ENCODE data around the gene RSKR. TPM values are rescaled to one million over a fixed set of nuclear protein-coding genes. Genes with fewer than 3 reads are reported as not detected.
"Not testable (repeated sequence)": the region's sequence is repeated elsewhere in the genome, so short reads cannot be mapped to it uniquely, and the experiment has no call there.

RSKR gene, protein sequence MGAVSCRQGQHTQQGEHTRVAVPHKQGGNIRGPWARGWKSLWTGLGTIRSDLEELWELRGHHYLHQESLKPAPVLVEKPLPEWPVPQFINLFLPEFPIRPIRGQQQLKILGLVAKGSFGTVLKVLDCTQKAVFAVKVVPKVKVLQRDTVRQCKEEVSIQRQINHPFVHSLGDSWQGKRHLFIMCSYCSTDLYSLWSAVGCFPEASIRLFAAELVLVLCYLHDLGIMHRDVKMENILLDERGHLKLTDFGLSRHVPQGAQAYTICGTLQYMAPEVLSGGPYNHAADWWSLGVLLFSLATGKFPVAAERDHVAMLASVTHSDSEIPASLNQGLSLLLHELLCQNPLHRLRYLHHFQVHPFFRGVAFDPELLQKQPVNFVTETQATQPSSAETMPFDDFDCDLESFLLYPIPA
- 9.2 TPM for polyA plus RNA-seq (2013, experiment 1 of 2)
- 8.8 TPM for polyA plus RNA-seq (2013, experiment 2 of 2)

DNA sequence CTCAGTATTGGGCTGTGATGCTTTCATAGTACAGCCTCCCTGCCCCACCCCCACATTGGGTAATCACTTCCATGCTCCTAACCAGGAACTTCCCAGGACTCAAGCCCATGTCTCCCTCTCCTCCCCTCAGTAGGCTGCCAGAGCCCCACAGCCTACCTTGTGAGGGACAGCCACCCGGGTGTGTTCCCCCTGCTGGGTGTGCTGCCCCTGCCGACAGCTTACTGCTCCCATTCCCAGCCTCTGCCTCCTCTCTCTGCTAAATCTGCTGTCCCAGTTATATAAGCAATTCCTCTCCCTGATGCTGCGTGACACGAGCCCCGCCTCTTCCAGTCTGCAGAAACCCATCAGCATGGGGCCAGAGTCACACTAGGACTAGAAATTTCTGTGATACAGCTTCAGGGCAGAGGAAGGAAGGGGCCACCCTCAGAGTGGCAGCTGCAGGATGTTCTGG is at the start of gene RSKR:
Gene RSKR (minus strand): TSS at position 255 of the 451 bp plus-strand sequence. CDS start 24 bp downstream, at position 231.
- Histone ChIP-seq H3K36me3 (ENCODE audit: insufficient read depth, low read length) (peaks cover 96% of the 10 kb centered on the region), H3K27ac (ENCODE audit: low read depth, low read length) (no peak within 1 kb of the TSS), H3K4me1 (ENCODE audit: insufficient read depth, low read length) (no peaks in the 10 kb centered on the region), H3K27me3 (ENCODE audit: insufficient read depth, low read length) (no peaks in the 10 kb centered on the region), H3K9me3 (ENCODE audit: insufficient read depth, low read depth, low read length) (no peaks in the 10 kb centered on the region), H3K4me3 (ENCODE audit: low read length) (no peak within 1 kb of the TSS), H3K9ac (ENCODE audit: low read depth, low read length) (no peak within 1 kb of the TSS)
- WGBS, result 96% methylated on average over 5 of the region's 5 CpGs

DNA sequence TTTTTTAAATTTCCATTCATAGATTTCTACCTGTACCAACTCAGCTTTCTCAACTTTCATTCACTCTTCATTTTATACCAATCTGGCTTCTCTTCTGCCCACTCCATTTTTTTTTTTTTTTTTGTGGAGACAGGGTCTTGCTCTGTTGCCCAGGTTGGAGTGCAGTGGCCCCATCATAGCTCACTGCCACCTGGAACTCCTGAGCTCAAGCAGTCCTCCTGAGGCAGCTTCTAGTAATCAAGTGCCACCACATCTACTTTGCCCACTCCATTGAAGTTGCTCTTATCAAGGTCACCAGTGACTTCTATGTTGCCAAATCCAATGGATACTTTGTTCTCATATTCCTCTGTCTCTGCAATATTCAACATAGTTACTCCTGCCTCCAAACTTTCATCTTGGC is 49.7 kb upstream of the RSKR start:
- Histone ChIP-seq H3K27me3 (ENCODE audit: insufficient read depth, low read length) (no peaks in the 10 kb centered on the region), H3K9ac (ENCODE audit: low read depth, low read length) (no peak overlapping the region), H3K4me1 (ENCODE audit: insufficient read depth, low read length) (peaks cover 11% of the 10 kb centered on the region; the same call in 1 of the 2 replicates), H3K36me3 (ENCODE audit: insufficient read depth, low read length) (peaks cover 46% of the 10 kb centered on the region), H3K9me3 (ENCODE audit: insufficient read depth, low read depth, low read length) (peaks cover 9% of the 10 kb centered on the region), H3K27ac (ENCODE audit: low read depth, low read length) (no peak overlapping the region), H3K4me3 (ENCODE audit: low read length) (0 out of 2 replicates have a peak overlapping the region, but pooled peaks have one; percentile 92)

DNA sequence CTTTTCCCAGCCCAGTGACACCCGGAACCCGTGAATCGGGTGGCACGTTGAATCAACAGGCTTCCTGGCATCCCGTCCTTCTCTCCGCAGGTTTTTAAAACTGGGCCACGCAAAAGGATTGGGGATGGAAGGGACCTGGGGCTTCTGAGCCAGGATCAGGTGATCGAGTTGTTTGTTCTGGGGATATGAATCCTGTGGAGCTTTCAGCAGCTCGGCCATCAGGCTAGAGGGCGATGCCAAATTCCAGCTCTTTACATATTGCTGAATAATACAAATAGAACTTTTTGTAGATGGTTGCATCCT is 48.5 kb upstream of the RSKR start:
- 0% methylated on average over 8 of the region's 10 CpGs for WGBS
- H3K4me1 ChIP-seq (ENCODE audit: insufficient read depth, low read length), result peaks cover 11% of the 10 kb centered on the region; the same call in 1 of the 2 replicates
- peaks cover 43% of the 10 kb centered on the region for H3K36me3 ChIP-seq (ENCODE audit: insufficient read depth, low read length)
- no peaks in the 10 kb centered on the region for H3K27me3 ChIP-seq (ENCODE audit: insufficient read depth, low read length)
- H3K9ac ChIP-seq (ENCODE audit: low read depth, low read length), result peak overlapping the region; percentile 87
- H3K9me3 ChIP-seq (ENCODE audit: insufficient read depth, low read depth, low read length), result peaks cover 13% of the 10 kb centered on the region
- peak overlapping the region; percentile 92 for H3K4me3 ChIP-seq (ENCODE audit: low read length)
- peak overlapping the region; percentile 89 for H3K27ac ChIP-seq (ENCODE audit: low read depth, low read length)

DNA sequence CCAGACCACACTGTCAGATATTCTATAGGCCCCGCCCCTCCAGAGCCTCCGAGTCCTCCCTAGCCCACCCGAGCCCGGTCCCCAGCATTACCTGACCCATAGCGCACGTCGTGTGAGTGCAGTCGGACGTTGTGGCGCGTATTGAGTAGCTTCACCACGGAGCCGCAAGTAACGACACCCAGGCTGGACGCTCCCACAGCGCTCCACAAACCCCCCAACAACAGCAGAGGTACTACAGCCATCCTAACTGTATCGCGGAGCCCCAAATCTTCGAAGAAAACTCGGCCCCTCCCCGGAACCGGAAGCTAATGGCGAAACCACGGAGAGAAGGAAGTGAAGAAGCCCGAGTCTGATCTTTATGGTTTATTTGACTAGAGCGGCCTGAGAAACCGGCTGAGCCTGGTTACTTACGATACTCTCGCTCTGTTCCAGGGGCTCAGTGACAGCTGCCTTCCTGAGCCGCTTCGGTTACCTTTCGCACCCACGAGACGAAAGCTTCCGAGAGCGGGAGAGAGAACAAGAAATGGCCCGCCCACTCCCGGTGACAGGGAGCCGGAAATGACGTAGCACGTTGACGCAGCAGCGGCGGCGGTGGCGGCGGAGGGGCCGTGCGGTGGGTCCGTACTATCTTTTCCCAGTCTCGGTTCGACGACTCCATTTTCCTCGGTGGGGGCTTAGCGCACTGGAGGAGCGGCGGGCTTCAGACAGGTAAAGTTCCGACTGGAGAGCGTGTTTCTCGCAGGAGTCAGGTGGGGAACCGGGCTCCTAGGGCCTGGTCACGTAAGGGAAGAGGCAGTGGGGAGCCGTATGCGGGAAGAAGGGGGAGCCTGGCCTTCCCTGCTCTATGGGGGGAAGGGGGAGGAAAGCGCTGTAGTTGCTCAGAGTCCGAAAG is 47.9 kb upstream of the RSKR start, which contains the start of the genes SDF2 and SUPT6H:
Gene SDF2 (minus strand): TSS at position 272 of the 892 bp plus-strand sequence. CDS start 30 bp downstream, at position 242.
Gene SUPT6H (plus strand): TSS at position 571 of the 892 bp plus-strand sequence. CDS start 11,197 bp downstream, outside the sequence.
- Histone ChIP-seq H3K9me3 (ENCODE audit: insufficient read depth, low read depth, low read length) (peaks cover 13% of the 10 kb centered on the region), H3K36me3 (ENCODE audit: insufficient read depth, low read length) (peaks cover 47% of the 10 kb centered on the region), H3K9ac (ENCODE audit: low read depth, low read length) (peak within 1 kb of the TSS; percentile 87), H3K27ac (ENCODE audit: low read depth, low read length) (peak within 1 kb of the TSS; percentile 89), H3K4me3 (ENCODE audit: low read length) (peak within 1 kb of the TSS; percentile 92), H3K4me1 (ENCODE audit: insufficient read depth, low read length) (peaks cover 11% of the 10 kb centered on the region; the same call in 1 of the 2 replicates), H3K27me3 (ENCODE audit: insufficient read depth, low read length) (no peaks in the 10 kb centered on the region)
- under 1% methylated on average over 66 of the region's 66 CpGs for WGBS

DNA sequence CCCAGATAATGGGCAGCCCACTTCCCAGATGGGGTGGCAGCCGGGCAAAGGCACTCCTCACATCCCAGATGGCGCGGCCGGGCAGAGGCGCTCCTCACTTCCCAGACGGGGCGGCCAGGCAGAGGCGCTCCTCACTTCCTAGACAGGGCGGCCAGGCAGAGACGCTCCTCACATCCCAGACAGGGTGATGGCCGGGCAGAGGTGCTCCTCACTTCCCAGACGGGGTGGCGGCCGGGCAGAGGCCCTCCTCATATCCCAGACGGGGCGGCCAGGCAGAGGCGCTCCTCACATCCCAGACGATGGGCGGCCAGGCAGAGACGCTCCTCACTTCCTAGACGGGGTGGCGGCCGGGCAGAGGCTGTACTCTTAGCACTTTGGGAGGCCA is 45.5 kb upstream of the RSKR start:
- not testable (repeated sequence) for H3K9ac ChIP-seq (ENCODE audit: low read depth, low read length); H3K27ac ChIP-seq (ENCODE audit: low read depth, low read length); H3K27me3 ChIP-seq (ENCODE audit: insufficient read depth, low read length); H3K4me3 ChIP-seq (ENCODE audit: low read length)
- WGBS, result 98% methylated on average over 23 of the region's 23 CpGs
- peaks cover 46% of the 10 kb centered on the region for H3K36me3 ChIP-seq (ENCODE audit: insufficient read depth, low read length)
- peaks cover 13% of the 10 kb centered on the region for H3K9me3 ChIP-seq (ENCODE audit: insufficient read depth, low read depth, low read length)
- peaks cover 11% of the 10 kb centered on the region; the same call in 1 of the 2 replicates for H3K4me1 ChIP-seq (ENCODE audit: insufficient read depth, low read length)

DNA sequence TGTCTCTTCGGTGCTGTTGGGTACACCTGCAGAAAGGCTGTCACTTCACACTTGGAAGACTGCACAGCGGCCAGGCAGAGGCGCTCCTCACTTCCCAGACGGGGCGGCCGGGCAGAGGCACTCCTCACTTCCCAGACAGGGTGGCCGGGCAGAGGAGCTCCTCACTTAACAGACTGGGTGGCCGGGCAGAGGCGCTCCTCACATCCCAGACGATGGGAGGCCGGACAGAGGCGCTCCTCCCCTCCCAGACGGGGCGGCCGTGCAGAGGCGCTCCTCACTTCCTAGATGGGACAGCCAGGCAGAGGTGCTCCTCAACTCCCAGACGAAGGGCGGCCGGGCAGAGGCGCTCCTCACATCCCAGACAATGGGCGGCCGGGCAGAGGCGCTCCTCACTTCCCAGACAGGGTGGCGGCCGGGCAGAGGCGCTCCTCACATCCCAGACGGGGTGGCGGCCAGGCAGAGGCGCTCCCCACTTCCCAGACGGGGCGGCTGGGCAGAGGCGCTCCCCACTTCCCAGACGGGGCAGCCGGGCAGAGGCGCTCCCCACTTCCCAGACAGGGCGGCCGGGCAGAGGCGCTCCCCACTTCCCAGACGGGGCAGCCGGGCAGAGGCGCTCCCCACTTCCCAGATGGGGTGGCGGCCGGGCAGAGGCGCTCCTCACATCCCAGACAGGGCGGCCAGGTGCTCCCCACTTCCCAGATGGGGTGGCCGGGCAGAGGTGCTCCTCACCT is 44.9 kb upstream of the RSKR start:
- 96% methylated on average over 46 of the region's 46 CpGs for WGBS
- H3K9me3 ChIP-seq (ENCODE audit: insufficient read depth, low read depth, low read length), result peaks cover 13% of the 10 kb centered on the region
- H3K27ac ChIP-seq (ENCODE audit: low read depth, low read length); H3K4me3 ChIP-seq (ENCODE audit: low read length); H3K9ac ChIP-seq (ENCODE audit: low read depth, low read length); H3K27me3 ChIP-seq (ENCODE audit: insufficient read depth, low read length): not testable (repeated sequence)
- peaks cover 50% of the 10 kb centered on the region for H3K36me3 ChIP-seq (ENCODE audit: insufficient read depth, low read length)
- peaks cover 11% of the 10 kb centered on the region; the same call in 1 of the 2 replicates for H3K4me1 ChIP-seq (ENCODE audit: insufficient read depth, low read length)

DNA sequence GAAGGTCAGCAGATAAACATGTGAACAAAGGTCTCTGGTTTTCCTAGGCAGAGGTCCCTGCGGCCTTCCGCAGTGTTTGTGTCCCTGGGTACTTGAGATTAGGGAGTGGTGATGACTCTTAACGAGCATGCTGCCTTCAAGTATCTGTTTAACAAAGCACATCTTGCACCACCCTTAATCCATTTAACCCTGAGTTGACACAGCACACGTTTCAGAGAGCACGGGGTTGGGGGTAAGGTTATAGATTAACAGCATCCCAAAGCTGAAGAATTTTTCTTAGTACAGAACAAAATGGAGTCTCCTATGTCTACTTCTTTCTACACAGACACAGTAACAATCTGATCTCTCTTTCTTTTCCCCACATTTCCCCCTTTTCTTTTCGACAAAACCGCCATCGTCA is 44.4 kb upstream of the RSKR start:
- H3K27me3 ChIP-seq (ENCODE audit: insufficient read depth, low read length), result not testable (repeated sequence)
- WGBS, result 95% methylated on average over 3 of the region's 8 CpGs

DNA sequence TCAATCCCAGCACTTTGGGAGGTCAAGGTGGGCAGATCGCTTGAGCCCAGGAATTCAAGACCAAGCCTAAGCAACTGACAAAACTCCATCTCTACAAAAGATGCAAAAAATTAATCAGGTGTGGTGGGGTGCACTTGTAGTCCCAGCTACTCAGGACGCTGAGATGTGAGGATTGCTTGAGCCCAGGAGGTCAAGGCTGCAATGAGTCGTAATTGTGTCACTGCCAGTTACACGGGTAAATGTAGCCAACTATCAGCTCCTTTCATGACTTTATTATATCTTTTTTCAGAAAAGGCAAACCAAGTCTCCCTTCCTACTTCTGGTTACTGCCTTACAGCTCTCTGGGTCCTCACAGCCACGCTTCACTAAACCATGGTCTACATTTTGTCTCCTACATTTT is 43.8 kb upstream of the RSKR start:
- H3K9ac ChIP-seq (ENCODE audit: low read depth, low read length), result no peak overlapping the region
- H3K36me3 ChIP-seq (ENCODE audit: insufficient read depth, low read length), result peaks cover 60% of the 10 kb centered on the region
- no peaks in the 10 kb centered on the region for H3K27me3 ChIP-seq (ENCODE audit: insufficient read depth, low read length)
- no peak overlapping the region for H3K27ac ChIP-seq (ENCODE audit: low read depth, low read length)
- no peak overlapping the region for H3K4me3 ChIP-seq (ENCODE audit: low read length)
- WGBS, result 97% methylated on average over 5 of the region's 5 CpGs
- H3K9me3 ChIP-seq (ENCODE audit: insufficient read depth, low read depth, low read length), result peaks cover 13% of the 10 kb centered on the region
- H3K4me1 ChIP-seq (ENCODE audit: insufficient read depth, low read length), result peaks cover 4% of the 10 kb centered on the region; the same call in 1 of the 2 replicates

More for the DNA sequence above, 44.4 kb upstream of the RSKR start:
- H3K27ac ChIP-seq (ENCODE audit: low read depth, low read length); H3K4me3 ChIP-seq (ENCODE audit: low read length); H3K9ac ChIP-seq (ENCODE audit: low read depth, low read length); H3K4me1 ChIP-seq (ENCODE audit: insufficient read depth, low read length): not testable (repeated sequence)
- peaks cover 13% of the 10 kb centered on the region for H3K9me3 ChIP-seq (ENCODE audit: insufficient read depth, low read depth, low read length)
- peaks cover 54% of the 10 kb centered on the region for H3K36me3 ChIP-seq (ENCODE audit: insufficient read depth, low read length)

DNA sequence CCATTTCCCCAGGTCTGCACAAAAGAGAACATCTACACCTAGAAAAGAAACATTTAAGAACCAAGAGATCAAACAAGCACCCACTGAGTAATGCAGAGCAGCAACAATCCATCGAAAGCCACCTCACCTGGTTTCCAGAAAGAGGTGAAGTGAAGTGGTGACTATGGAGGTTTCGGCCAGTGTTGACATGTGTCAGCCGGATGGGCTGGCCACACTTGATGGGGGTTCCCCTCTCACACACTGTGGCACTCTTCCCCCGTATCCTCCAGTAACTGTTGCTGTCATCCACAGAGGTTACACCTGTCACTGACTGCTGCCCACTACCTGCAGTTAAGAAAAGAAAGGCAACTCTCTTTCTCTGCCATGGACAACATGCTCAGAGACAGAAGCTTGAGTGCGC is 41.2 kb upstream of the RSKR start:
- H3K36me3 ChIP-seq (ENCODE audit: insufficient read depth, low read length), result peaks cover 76% of the 10 kb centered on the region
- H3K9ac ChIP-seq (ENCODE audit: low read depth, low read length), result no peak overlapping the region
- H3K4me1 ChIP-seq (ENCODE audit: insufficient read depth, low read length), result no peaks in the 10 kb centered on the region
- H3K27me3 ChIP-seq (ENCODE audit: insufficient read depth, low read length), result no peaks in the 10 kb centered on the region
- peaks cover 7% of the 10 kb centered on the region for H3K9me3 ChIP-seq (ENCODE audit: insufficient read depth, low read depth, low read length)
- WGBS, result 97% methylated on average over 4 of the region's 5 CpGs
- H3K27ac ChIP-seq (ENCODE audit: low read depth, low read length), result no peak overlapping the region
- no peak overlapping the region for H3K4me3 ChIP-seq (ENCODE audit: low read length)

DNA sequence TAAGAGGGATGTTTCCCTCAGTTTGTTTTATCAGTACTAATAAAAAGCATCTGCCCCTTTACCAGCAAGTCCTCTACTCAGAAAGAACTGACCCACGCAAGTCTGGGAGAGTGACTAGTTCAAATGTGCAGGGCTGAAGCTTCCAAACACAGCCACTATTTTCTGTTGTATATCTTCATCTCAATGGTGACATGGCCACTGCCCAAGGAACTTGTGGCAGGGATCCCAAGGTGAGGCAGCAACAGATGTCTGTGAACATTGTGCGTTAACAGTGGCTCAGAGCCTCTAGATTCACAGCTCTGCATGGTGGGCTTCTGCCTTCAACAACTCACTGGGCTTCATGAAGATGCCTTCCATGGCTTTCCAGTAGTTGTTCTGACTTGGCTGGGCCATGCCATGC is 34.7 kb upstream of the RSKR start:
- peaks cover 50% of the 10 kb centered on the region for H3K36me3 ChIP-seq (ENCODE audit: insufficient read depth, low read length)
- H3K4me3 ChIP-seq (ENCODE audit: low read length), result no peak overlapping the region
- H3K27me3 ChIP-seq (ENCODE audit: insufficient read depth, low read length), result no peaks in the 10 kb centered on the region
- H3K4me1 ChIP-seq (ENCODE audit: insufficient read depth, low read length), result peaks cover 8% of the 10 kb centered on the region
- no peak overlapping the region for H3K27ac ChIP-seq (ENCODE audit: low read depth, low read length)
- no peak overlapping the region for H3K9ac ChIP-seq (ENCODE audit: low read depth, low read length)
- H3K9me3 ChIP-seq (ENCODE audit: insufficient read depth, low read depth, low read length), result no peaks in the 10 kb centered on the region
- WGBS, result 94% methylated on average over 2 of the region's 2 CpGs
